ENCODE results near the gene PIAS4.

Gene PIAS4

GRCh38 chr19:4043401-4043800 is 35.9 kb downstream of the PIAS4 start:
- no peak for DNase-seq

- DNase-seq = no peak
Measured at GRCh38 chr19:4043966-4044715, 36.6 kb downstream of the PIAS4 start.

- DNase-seq = no peak
Measured at GRCh38 chr19:4044990-4045465, 37.5 kb downstream of the PIAS4 start.

- no peak for DNase-seq
Measured at GRCh38 chr19:4045597-4046361, 38.2 kb downstream of the PIAS4 start.

GRCh38 chr19:4046362-4046691 is 38.8 kb downstream of the PIAS4 start:
- DNase-seq = no peak

- DNase-seq = no peak
Measured at GRCh38 chr19:4046946-4047683, 39.6 kb downstream of the PIAS4 start.

- DNase-seq = no peak
Measured at GRCh38 chr19:4049432-4049831, 41.9 kb downstream of the PIAS4 start.

- DNase-seq = peak in 1 of 2 donors; percentile 64
Measured at GRCh38 chr19:4051175-4052101, 43.9 kb downstream of the PIAS4 start.

GRCh38 chr19:4052114-4052992 is 44.8 kb downstream of the PIAS4 start:
- peak in 1 of 2 donors; percentile 59 for DNase-seq

GRCh38 chr19:4052993-4053422 is 45.5 kb downstream of the PIAS4 start:
- DNase-seq = no peak

- DNase-seq = no peak
Measured at GRCh38 chr19:4053423-4054324, 46.1 kb downstream of the PIAS4 start.

- DNase-seq = no peak
Measured at GRCh38 chr19:4054441-4055208, 47.1 kb downstream of the PIAS4 start.

GRCh38 chr19:4055209-4055552 is 47.6 kb downstream of the PIAS4 start:
- no peak for DNase-seq

GRCh38 chr19:4057931-4058692 is 50.6 kb downstream of the PIAS4 start:
- peak; percentile 52 to 76 for DNase-seq

- no peak for DNase-seq
Measured at GRCh38 chr19:4058693-4059452, 51.3 kb downstream of the PIAS4 start.

GRCh38 chr19:4059453-4059871 is 51.9 kb downstream of the PIAS4 start:
- DNase-seq = no peak

- peak; percentile 84 to 91 for DNase-seq
Measured at GRCh38 chr19:4059891-4060620, 52.5 kb downstream of the PIAS4 start.
